Psoas muscle (tissue), 8 donors: ENCODE results near the gene RBBP7. TPM values are rescaled to one million over a fixed set of nuclear protein-coding genes. Genes with fewer than 3 reads are reported as not detected.

ENCODE experiments used
- ATAC-seq, 4 donors: fragments of 200-7000 bp; cut with Tn5 transposase; one replicate each; pipeline ENCODE4 v1.9.1; 2020; ENCODE audit warnings: moderate library complexity in 3 of 4, mild to moderate bottlenecking in 2 of 4
- DNase-seq, 2 donors: peaks; one replicate each; pipeline ENCODE4 v3.0.0-alpha.2; 2020
- H3K27ac ChIP-seq: fragments of 200-600 bp; one replicate; pipeline ENCODE4 v1.8.0; 2022
- H3K27me3 ChIP-seq, 3 donors: fragments of 200-600 bp in 1 of 3; one replicate each; pipeline versions ENCODE4 v1.6.1 to v1.8.0; 2013 to 2022; ENCODE audit warnings: low read length in 2 of 3, mild to moderate bottlenecking in 2 of 3, moderate library complexity in 1 of 3; ENCODE audit not compliant: insufficient read depth in 3 of 3
- H3K36me3 ChIP-seq, 2 donors: fragments of 200-600 bp in 1 of 2; one replicate each; pipeline versions ENCODE4 v1.6.1 to v1.8.0; 2013 to 2022; ENCODE audit warnings: low read depth in 1 of 2, mild to moderate bottlenecking in 1 of 2, moderate library complexity in 1 of 2; ENCODE audit not compliant: insufficient read depth in 1 of 2
- H3K4me1 ChIP-seq: fragments of 200-600 bp; one replicate; pipeline ENCODE4 v1.8.0; 2022
- H3K4me3 ChIP-seq: fragments of 200-600 bp; one replicate; pipeline ENCODE4 v1.8.0; 2022; ENCODE audit warnings: mild to moderate bottlenecking
- H3K9me3 ChIP-seq: fragments of 200-600 bp; one replicate; pipeline ENCODE4 v1.8.0; 2022
- WGBS, 3 donors: extraction: QIAGEN DNeasy Blood & Tissue Kit; methylation state at CpG; one replicate each; pipeline versions ENCODE4 v1.1.6 to v1.1.7; 2013; 5-methylcytosine and 5-hydroxymethylcytosine counted together
- intact Hi-C, 2 donors: fragments of 100-400 bp; cut with DNase I; formaldehyde crosslinking; loops; one replicate each; pipeline versions ENCODE4 v1.11.0 to v1.14.2; 2022
- long read RNA-seq, 2 donors: library from polyadenylated mRNA; unstranded; transcript quantifications; one replicate each; pipeline ENCODE4 v2.0.0, GENCODE V29; 2021
- polyA plus RNA-seq, 3 donors: library from polyadenylated mRNA; stranded (reverse); fragments of 200-250 nt; gene quantifications; one replicate each; pipeline ENCODE4 v1.2.3, GENCODE V29; 2013
- total RNA-seq, 4 donors: library from RNA; stranded (reverse); fragmentation: NEBNext Ultra II Directional in 2 of 4; extraction: Animal tissue kit (Norgen Biotek cat#: 25700) in 2 of 4; gene quantifications; one replicate each; pipeline versions ENCODE4 v1.2.1 to v1.2.4, GENCODE V29; 2021 to 2023
- TF ChIP-seq, protein P1 (sequence below): fragments of 200-600 bp; IDR thresholded peaks from one replicate; pipeline ENCODE4 v1.8.0; 2022; ENCODE audit warnings: antibody characterized with exemption
- donor health status: healthy with polysubstance abuse.
- donor health status: DM: no; HTN: no; CAD: no; lungs with moderate emphysema.
- donor health status: Bipolar disorder and iron deficiency.
- donor health status: healthy.
- donor health status: DM: yes; HTN: yes; CAD: no.
- donor health status: DM: no; HTN: no; CAD: no.
- donor health status: DM: no; HTN: no; CAD: no.
- donor health status: DM: yes; HTN: yes; CAD: no.

RBBP7 gene
- total RNA-seq (100 to 1,000 TPM in 1 of 4 donors, 10 to 100 TPM in 3; 81.1 to 107 (median 90.5) TPM), polyA plus RNA-seq (100 to 1,000 TPM in 2 of 3 donors, 10 to 100 TPM in 1; 85.0 to 139 (median 111) TPM)
- long read RNA-seq, donor 1, transcript RBBP7-202 (12 exons, 2,036 nt): minor isoform, 5 of 112 reads
- long read RNA-seq, donor 1, transcript RBBP7-204 (12 exons, 1,904 nt): minor isoform, 7 of 112 reads
- long read RNA-seq, donor 1, transcript RBBP7-203 (12 exons, 2,333 nt): major isoform, 96 of 112 reads
- long read RNA-seq, donor 1, partial matches to known transcripts: 0 of 112 reads
- long read RNA-seq, donor 1, other reads (novel, unspliced or antisense): 4 of 112 reads
- long read RNA-seq, donor 2, transcript RBBP7-204 (12 exons, 1,904 nt): minor isoform, 19 of 312 reads
- long read RNA-seq, donor 2, transcript RBBP7-203 (12 exons, 2,333 nt): major isoform, 255 of 312 reads
- long read RNA-seq, donor 2, partial matches to known transcripts: 6 of 312 reads
- long read RNA-seq, donor 2, other reads (novel, unspliced or antisense): 29 of 312 reads

DNA sequence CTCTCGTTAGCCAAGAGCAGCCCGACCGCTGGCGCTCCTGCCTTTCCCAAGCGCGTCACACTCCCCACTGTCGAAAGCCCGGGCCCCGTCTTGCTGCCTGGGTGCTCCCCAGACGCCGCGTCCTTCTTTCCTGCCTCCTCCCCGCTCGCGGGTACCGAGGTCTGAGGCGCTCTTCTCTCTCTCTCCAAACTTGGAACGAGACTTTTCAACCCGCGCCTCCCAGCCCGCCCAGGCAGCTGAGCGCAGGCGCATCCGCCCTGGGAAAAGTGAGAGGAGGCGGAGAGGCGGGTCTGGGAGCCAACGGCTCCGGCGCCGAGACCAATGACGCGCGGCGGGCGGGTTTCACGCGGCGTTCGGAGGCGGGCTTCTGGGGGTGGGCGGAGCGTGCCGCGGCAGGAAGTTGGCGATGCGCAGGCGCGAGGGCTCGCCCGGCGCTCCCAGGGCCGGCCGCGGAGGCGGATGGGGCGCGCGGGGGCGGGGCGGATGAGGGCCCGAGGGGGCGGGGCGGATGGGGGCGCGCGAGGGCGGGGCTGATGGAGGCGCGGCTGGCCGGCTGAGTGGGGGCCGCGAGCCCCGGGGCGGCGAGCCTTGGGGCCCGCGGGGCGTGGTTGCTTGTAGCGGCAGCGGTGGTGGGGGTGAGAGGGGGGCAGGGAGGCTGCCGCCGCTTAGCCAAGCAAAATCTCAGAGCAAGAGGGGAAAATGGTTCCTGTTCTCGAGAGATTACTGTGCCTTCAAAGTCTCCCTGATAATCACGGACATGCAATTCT is at the start of gene RBBP7:
Gene RBBP7, minus strand, starts transcription at position 268 of the 767 bp plus-strand sequence. CDS start 309 bp downstream, outside the sequence.
- Histone ChIP-seq H3K9me3 (no peaks in the 10 kb centered on the region), H3K4me3 (peak within 1 kb of the TSS; percentile 79), H3K27ac (peak within 1 kb of the TSS; percentile 94), H3K4me1 (peaks cover 15% of the 10 kb centered on the region), H3K27me3 (peaks cover 0 to 8% (median 0%) of the 10 kb centered on the region in 3 donors), H3K36me3 (peaks cover 0 to 2% of the 10 kb centered on the region in 2 donors)
- ATAC-seq: peak; percentile 94 to 97 (median 96)
- TF ChIP-seq, protein P1, sequence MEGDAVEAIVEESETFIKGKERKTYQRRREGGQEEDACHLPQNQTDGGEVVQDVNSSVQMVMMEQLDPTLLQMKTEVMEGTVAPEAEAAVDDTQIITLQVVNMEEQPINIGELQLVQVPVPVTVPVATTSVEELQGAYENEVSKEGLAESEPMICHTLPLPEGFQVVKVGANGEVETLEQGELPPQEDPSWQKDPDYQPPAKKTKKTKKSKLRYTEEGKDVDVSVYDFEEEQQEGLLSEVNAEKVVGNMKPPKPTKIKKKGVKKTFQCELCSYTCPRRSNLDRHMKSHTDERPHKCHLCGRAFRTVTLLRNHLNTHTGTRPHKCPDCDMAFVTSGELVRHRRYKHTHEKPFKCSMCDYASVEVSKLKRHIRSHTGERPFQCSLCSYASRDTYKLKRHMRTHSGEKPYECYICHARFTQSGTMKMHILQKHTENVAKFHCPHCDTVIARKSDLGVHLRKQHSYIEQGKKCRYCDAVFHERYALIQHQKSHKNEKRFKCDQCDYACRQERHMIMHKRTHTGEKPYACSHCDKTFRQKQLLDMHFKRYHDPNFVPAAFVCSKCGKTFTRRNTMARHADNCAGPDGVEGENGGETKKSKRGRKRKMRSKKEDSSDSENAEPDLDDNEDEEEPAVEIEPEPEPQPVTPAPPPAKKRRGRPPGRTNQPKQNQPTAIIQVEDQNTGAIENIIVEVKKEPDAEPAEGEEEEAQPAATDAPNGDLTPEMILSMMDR: no peak
- peak; percentile 95 to 98 for DNase-seq
- intact Hi-C loops: loop anchor here in 1 of 2 donors (5.0 kb wide), 1 partner anchor 33 kb away; no protein-coding TSS in a partner anchor
- WGBS, 3 donors: 0 to 1% (median 1%) methylated on average over 4 to 82 of the region's 84 CpGs

- no peak for ATAC-seq
- no peaks in the 10 kb centered on the region for H3K36me3 ChIP-seq
- DNase-seq: no peak
- TF ChIP-seq, protein P1: no peak
- H3K9me3 ChIP-seq: no peaks in the 10 kb centered on the region
- H3K27ac ChIP-seq: no peak overlapping the region
- no peaks in the 10 kb centered on the region for H3K4me1 ChIP-seq
- intact Hi-C loops: no loop called here
- no peak overlapping the region for H3K4me3 ChIP-seq
- H3K27me3 ChIP-seq: peaks cover 0 to 19% (median 0%) of the 10 kb centered on the region in 3 donors
Measured at GRCh38 chrX:16918979-16919378, 48.8 kb upstream of the RBBP7 start.

- no peak overlapping the region for H3K4me3 ChIP-seq
- H3K9me3 ChIP-seq: no peaks in the 10 kb centered on the region
- H3K27ac ChIP-seq: no peak overlapping the region
- TF ChIP-seq, protein P1: no peak
- 73 to 94% (median 94%) methylated on average over 6 of the region's 6 CpGs for WGBS, 3 donors
- H3K27me3 ChIP-seq: peaks cover 0 to 19% (median 0%) of the 10 kb centered on the region in 3 donors
- no peak for DNase-seq
- intact Hi-C loops: no loop called here
- H3K36me3 ChIP-seq: no peaks in the 10 kb centered on the region
- no peak for ATAC-seq
- no peaks in the 10 kb centered on the region for H3K4me1 ChIP-seq
Measured at GRCh38 chrX:16917120-16917519, 47.0 kb upstream of the RBBP7 start.

DNA sequence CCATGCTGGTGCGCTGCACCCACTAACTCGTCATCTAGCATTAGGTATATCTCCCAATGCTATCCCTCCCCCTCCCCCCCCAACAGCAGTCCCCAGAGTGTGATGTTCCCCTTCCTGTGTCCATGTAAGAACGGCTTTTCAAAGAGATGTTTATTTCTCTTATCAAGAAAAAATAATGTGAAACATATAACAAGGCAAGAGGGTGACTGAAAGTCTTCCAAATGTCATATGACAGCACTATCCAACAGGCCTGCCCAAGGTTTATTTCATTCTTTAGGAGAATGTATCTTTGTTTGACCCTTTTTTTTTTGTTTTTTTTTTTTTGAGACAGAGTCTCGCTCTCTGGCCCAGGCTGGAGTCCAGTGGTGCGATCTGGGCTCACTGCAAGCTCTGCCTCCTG is 46.4 kb upstream of the RBBP7 start:
- ATAC-seq (no peak), DNase-seq (no peak)
- no peaks in the 10 kb centered on the region for H3K36me3 ChIP-seq
- no peaks in the 10 kb centered on the region for H3K4me1 ChIP-seq
- H3K27ac ChIP-seq: no peak overlapping the region
- no peak overlapping the region for H3K4me3 ChIP-seq
- no peaks in the 10 kb centered on the region for H3K9me3 ChIP-seq
- peaks cover 0 to 16% (median 0%) of the 10 kb centered on the region in 3 donors for H3K27me3 ChIP-seq
- 78 to 87% (median 84%) methylated on average over 2 to 5 of the region's 5 CpGs for WGBS, 3 donors
- TF ChIP-seq, protein P1: no peak
- intact Hi-C loops: no loop called here
